NAMALWA (cell line): ENCODE data around the gene DPT.

Experiments
- DNase-seq: peaks from one replicate; pipeline ENCODE4 v3.0.0-alpha.2; 2015; ENCODE audit warnings: low spot score

Gene DPT

GRCh38 chr1:168735974-168736373 is 7.0 kb upstream of the DPT start:
- no peak for DNase-seq

GRCh38 chr1:168734946-168735345 is 5.9 kb upstream of the DPT start:
- DNase-seq, result no peak

DNA sequence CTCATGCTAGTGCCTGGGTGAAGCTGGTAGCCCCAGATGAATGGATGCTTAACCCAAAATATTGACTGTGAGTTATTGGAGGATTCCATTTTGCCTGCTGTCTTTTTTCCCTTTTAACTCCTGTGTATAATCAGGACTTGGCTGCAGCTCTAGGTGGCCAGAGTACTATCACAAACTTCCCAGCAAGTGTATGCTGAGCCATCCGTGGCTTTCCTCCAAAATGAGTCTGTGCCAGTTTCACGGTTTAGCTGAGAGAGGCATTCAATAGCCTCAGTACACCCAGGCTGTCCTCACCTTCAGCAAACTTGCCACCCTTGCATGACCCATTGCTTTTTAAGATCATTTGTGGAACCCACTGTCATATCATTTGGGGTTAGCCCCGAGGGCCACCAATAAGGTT is 5.3 kb upstream of the DPT start:
- no peak for DNase-seq

- no peak for DNase-seq
These were observed 4.2 kb upstream of the DPT start for GRCh38 chr1:168733241-168733640.

GRCh38 chr1:168732736-168733135 is 3.7 kb upstream of the DPT start:
- no peak for DNase-seq

- DNase-seq, result no peak
These were observed 2.4 kb upstream of the DPT start for GRCh38 chr1:168731244-168731953.

DNA sequence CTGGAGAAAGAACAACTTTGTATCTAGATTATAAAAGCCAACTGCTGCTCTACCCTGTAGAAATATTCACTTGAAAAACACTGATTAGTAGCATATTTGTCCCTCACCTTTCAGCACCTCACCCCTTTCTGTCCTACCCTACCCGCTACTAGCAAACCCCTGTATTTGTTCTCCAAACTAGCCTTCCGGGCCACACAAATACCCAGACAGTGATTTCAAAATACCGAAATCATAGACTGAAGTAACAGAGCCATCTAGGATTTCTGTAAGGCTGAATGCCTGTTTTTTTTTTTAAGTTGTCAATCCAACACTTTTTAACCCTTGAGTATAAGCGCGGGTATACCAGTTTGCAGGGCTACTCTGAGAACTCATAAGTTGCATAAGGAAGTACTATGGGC is 398 bp upstream of the DPT start:
- DNase-seq, result no peak

DNA sequence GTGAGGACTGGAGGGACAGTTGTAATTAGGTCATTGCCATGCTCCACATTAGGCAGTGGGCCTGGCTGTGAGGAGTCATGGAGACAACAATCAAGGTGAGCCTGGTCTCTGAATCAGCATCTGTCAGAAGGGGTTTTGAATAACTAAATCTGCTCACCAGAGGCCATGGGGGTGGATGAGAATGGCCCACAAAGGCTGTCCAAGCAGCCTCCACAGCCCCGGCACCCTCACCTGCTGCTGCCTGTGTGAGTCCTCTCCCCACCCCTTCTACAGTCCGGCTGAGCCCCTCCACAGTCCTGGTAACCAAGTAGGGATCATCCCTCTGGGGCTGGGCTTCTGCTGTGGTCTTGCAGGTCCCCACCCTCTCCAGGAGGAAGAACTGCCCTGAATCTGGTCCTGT is 2.3 kb downstream of the DPT start:
- no peak for DNase-seq

DNA sequence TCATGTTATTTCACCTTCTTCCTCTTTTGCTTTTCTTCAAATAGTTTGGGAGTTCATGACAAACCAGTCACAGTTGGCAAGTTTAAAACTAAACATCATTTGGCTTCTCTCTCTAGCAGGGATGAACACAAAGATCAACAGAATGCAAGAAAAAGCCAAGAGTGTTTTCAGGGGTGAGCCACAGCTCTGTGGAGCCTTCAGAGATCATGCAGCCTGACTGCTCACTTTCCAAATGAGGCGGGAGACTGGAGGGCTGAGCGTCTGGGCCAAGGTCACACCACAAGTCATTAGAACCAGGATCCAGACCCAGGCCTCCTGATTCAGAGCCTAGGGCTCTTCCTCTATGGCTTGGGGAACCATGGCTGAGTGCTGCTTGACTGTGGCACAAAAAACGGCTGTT is 2.7 kb downstream of the DPT start:
- no peak for DNase-seq

DNA sequence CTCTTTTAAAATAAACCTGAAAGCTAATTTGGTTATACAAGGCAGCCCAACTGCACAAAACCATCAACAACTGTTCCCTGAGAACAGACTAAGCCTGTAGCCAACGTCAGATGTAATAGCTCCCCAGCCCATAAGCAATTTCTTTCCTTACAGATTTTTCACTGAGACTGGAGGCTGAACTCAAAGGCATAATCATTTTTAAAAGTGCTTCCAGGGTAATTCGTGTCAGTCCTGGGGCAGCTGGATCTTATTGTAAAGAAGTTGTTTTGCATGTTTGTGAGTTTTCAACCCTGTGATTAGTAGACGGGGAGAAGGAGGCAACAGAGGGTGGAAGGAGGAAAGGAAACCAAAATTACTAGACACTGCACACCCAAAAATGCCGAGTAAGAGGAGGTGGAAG is 3.2 kb downstream of the DPT start:
- DNase-seq, result no peak

GRCh38 chr1:168725060-168725459 is 3.9 kb downstream of the DPT start:
- DNase-seq, result no peak

- no peak for DNase-seq
These were observed 6.0 kb downstream of the DPT start for GRCh38 chr1:168723000-168723399.

- DNase-seq, result no peak
These were observed 8.2 kb downstream of the DPT start for GRCh38 chr1:168720839-168721238.

- no peak for DNase-seq
These were observed 9.5 kb downstream of the DPT start for GRCh38 chr1:168719306-168720111.

- DNase-seq, result no peak
These were observed 10.8 kb downstream of the DPT start for GRCh38 chr1:168717906-168718891.

GRCh38 chr1:168714012-168714411 is 15.0 kb downstream of the DPT start:
- DNase-seq, result no peak

- DNase-seq, result no peak
These were observed 19.3 kb downstream of the DPT start for GRCh38 chr1:168709405-168710363.

- DNase-seq, result no peak
These were observed 20.2 kb downstream of the DPT start for GRCh38 chr1:168708698-168709404.

DNA sequence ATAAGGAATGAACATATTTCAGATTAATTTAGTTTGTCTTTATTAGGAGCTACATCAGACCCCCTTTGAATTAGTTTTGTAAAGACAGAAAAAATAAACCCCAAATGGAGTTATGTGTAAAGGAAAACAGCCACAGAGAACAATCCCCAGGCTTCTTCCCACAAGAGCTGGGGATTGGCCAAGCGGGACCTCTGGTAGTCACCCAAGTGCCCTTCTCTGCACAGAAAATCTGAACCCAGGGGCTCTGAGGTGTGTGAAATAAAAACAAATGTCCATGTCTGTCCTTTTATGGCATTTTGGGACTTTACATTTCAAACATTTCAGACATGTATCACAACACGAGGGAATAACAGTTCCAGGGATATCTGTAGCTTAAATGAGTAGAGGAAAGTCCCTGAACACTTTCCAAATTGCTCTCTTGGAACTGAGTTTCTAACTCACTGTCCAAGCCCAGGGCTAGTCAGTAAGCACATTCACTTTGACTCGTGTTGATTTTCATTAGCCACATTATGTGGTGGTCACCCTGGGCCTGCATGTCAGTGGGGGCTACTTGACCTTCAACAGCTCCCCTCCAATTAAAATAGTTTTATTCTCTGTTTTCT is 22.5 kb downstream of the DPT start:
- DNase-seq, result no peak

DNA sequence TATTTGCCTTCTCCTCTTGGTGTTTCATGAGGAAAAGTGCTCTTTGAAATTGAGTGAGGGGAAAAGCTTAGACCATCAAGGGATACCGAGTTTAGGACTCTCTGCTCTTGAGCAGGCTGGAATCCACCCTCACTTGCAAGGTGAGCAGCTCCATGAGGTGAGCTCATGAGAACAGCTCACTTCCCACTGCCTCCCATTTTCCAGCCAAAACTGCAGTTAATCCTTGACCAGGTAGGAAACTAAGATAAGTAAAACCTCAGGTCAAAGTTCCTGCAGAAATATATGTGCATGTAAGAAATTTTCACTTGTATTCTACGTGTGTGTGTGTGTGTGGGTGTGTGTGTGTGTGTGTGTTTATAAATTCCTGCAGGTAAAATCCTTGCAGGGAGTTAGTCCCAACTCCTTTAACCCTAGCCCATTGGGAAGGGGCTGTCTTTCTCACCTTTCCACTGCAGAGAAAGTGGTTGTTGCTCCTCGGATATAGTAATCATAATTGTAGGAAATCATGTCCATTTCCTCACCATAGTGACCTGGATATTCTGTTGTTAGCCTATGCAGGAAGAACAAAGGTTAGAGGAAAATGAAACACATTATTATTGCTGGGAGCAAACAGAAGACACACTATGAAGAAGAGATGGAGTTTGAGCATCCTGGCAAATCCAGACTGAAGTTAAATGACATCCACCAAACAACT is 28.3 kb downstream of the DPT start:
- DNase-seq, result no peak
